Pulmonary artery endothelial cell (primary cell): ENCODE data around the gene CTNNA1. TPM values are rescaled to one million over a fixed set of nuclear protein-coding genes. Genes with fewer than 3 reads are reported as not detected.
"Not testable (repeated sequence)": the region's sequence is repeated elsewhere in the genome, so short reads cannot be mapped to it uniquely, and the experiment has no call there.

ENCODE experiments used
- DNase-seq: peaks from one replicate; pipeline ENCODE4 v3.0.0-alpha.2; 2011; ENCODE audit warnings: low read depth, low spot score
- total RNA-seq: library from RNA; depleted of rRNA; stranded (reverse); fragments of >200 nt; gene quantifications from 2 replicates; pipeline ENCODE4 v1.2.3, GENCODE V29; 2014

CTNNA1 gene
- total RNA-seq, 1 donor from 2014 or later = 572 TPM

DNA sequence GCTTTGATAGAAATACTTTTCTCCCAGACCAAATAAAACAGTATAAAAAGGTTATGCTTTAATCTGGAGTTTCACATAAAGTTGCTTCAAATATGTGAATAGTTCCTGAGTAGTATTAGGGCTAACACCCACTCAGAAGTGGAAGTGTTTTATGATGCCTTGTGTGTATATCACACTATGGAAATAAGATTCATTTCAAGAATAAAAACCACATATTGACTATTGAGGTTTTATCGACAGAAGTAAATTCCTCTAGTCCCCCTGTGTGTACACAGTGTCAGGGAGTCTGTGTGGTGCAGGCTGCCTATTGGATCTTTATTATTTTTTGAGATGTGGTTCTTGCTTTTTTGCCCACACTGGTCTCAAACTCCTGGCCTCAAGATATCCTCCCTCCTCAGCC lies 142.7 kb downstream of the CTNNA1 start:
- no peak for DNase-seq

DNA sequence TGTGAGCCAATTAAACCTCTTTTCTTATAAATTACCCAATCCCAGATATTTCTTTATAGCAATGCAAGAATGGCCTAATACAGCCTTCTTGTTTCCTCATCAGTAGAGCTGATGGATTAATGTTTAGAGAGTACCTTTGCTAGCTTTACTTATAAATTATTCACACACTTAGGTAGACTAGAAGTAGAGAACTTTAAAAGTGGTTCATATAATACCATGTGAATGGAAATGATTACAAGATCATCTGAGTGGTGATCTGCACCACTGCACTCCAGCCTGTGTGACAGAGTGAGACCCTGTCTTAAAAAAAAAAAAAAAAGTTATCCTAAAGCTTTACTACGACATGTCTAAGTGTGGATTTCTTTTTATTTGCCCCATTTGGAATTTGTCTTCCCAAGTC lies 145.1 kb downstream of the CTNNA1 start:
- DNase-seq = no peak

DNA sequence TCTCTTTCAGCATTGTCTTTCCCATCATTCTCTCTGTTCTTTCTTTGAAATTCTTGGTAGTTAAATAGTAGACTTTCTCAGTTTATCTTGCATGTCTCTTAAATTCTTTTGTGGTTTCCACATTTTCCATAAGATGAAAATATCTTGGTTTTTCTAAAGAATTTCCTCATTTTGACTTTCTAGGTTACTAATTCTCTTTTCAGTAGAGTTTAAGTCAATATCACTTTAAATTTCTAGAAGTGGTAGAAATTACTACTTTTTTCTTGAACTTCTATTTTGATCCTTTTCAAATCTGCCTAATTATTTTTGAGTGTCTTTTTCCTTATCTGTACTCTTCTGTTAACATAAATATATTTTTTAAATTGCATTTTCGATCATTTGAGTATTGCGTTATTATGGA lies 145.5 kb downstream of the CTNNA1 start:
- no peak for DNase-seq

DNA sequence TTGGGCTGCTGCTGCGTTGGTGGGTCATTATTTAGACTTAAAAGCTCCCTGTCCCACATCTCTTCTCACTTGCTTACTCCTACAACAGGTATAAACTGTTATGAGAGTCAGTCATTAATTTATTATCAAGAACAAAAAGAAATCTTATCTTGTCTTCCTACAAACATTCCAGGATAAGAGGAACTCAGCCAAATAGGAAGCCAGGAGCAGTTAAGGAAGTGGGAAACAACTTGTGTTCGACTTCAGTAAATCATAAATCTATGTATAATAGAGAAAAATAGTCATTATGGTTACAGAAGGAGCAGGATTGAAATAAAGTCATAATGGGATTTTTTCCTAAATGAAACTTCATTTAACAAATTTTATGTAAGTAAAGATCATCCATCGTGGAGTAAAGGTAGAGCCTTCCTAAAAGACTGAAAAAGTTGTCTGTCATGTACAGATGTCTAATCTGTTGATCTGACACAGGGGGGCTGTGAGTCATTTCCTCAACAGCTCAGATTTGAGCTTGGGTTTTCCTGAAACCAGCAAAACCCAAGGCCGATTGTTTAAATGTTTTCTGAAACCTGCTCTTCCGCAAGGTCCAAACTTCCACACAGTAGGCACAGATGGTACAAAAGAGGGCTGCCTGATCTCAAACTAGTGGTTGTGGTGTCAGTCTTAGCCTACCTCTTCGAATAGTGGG lies 147.2 kb downstream of the CTNNA1 start:
- DNase-seq = peak; percentile 49

DNA sequence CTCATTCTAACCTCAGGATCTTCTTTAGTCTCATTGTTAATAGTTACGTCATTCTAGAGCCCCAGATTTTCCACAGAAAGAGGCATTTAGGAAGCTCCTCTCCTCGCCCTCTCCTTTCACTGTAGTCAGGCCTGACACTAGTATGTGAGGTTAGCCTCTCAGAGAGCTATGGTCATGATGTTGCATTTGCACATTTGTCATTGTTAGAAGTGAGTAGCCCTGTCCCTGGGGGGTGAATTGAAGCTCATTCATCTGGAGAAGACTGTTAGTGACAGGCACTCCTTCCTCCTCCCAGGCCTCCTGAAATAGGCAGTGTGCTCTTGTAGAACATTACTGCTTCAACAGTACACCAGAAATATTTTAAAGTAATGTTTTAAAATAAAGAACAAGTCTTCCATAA lies 148.5 kb downstream of the CTNNA1 start:
- no peak for DNase-seq

DNA sequence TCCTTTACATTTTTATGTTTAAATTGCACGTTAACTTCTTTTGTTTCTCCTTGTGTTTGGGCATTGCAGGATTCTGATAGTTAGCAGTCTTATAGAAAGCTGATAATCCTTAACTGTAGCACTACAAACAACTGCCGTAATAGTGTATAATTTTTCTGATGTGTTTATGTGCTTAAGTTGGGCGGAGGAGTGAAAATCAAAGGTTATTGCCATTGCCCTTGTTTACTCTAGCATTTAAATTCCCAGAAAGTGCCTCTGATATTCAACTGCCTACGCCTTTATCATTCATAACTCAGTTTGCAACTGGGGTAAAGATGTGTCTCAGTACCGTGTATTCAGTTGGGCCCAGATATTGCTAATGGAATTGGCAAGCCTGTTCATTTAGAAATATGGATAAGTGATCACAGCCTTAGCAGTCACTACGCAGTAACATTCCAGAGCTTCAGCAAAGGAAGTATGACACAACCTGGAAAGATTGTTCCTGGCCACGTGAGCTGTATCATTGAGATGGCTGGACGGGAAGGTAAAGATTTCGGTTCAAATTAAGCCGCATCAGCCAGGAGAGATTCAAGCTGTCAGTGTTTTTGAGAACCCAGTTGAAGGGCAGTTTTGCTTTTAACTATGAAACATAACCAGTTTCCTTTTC lies 150.0 kb downstream of the CTNNA1 start:
- DNase-seq = peak; percentile 66

DNA sequence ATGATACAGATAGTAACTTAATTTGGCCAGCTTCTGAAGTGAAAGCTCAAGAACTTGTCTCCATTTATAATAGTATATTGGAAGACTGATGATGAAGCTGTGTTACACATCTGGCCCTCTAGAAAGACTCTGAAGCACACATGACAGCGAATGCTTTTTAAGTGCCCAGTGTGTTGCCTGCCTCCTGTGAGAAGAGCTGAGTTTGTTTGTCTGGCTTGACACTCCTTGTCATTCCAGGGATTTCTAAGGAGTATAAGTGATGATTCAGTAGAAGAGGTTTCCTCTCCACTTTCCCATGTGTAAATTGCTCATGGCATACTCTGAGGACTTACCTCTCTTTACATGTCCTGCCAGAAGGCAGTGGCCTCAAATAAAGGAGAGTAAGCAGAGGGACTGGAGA lies 152.3 kb downstream of the CTNNA1 start:
- DNase-seq = no peak

DNA sequence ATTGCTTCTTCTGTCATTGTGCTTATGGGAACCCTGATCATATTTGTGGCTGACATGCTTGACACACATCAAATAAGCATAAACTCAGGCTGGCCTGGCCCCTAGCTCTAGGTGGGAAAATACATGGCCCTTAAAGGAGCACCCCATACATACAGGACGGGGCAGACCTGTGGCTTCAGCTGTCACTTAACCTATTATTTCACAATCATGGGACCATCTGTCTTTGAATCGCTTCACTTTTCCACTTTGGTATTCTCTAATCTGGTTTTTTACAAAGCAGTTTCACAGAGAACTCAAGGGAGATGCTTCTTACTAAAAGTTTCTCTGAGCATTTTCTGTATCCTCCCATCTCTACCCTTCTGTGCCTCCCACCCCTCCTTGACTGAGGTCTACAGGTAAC lies 156.5 kb downstream of the CTNNA1 start:
- no peak for DNase-seq

DNA sequence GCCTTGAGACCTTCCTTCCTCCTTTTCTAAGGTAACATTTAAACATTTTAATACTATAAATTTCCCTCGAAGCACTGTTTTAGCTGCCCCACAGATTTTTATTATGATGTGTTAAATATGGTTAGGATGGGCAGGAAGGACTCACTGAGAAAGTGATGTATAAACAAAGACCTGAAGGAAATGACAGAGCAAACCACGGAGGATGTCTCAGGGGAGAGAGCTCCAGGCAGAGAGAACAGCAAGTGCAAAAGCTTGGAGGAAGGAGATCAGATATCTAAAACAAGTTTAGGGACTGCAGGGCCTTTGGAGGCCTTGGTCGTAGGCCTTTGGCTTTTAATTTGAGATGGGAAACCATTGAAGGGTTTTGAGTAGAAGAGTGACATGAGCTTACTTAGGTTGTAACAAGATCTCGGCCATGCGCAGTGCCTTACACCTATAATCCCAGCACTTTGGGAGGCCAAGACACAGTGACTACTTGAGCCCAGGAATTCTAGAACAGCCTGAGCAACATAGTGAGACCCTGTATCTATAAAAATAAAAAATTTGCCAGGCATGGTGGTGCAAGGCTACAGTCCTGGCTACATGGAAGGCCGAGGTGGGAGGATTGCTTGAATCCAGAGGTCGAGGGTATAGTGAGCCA lies 157.4 kb downstream of the CTNNA1 start:
- DNase-seq = no peak

DNA sequence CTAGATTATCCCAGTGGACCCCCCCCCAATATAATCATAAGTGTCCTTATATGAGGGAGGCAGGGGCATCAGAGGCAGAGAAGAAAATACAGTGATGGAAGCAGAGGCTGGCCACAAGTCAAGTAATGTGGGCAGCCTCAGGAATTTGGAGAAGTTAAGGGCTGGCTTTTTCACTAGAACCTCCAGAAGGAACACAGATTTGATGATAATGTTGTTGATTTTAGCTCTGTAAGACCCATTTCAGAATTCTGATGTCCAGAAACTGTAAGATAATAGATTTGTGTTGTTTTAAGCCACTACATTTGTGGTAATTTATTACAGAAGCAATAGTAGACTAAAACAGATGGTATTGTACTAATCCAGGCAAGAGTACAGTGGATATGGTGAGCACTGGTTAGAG lies 158.2 kb downstream of the CTNNA1 start:
- DNase-seq = no peak

DNA sequence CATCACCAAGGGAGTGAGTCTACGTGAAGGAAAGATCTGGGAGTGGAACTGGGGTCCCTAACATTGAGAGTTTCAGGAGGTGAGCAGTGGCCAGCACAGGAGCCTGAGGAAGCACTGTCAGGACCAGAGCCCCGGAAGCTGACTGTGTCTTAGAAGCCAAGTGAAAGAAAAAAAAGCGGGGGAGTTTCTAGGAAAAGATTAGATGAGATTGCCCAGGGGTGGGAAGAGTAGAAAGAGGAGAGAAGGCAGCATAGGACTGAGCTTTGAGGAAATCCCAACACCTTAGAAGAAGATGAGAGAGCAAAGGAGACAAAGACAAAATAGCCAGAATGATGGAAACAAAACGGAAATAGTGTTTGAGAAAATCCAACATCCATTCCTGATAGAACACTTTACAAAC lies 158.9 kb downstream of the CTNNA1 start:
- DNase-seq = no peak

DNA sequence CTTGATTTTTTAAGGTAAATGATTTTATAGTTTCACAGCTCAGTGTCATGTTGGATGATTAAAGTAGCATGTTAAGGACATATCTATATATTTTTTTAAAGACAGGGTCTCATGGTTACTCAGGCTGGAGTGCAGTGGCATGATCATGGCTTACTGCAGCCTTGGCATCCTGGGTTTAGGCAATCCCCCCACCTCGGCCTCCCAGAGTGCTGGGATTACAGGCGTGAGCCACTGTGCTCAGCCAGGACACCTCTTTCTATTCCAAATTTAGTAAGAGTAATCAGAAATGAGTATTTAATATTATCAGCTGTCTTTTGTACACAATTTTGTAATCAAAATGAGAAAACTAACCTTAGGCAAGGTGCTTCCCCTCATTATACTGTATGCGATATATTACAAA lies 160.5 kb downstream of the CTNNA1 start:
- no peak for DNase-seq

DNA sequence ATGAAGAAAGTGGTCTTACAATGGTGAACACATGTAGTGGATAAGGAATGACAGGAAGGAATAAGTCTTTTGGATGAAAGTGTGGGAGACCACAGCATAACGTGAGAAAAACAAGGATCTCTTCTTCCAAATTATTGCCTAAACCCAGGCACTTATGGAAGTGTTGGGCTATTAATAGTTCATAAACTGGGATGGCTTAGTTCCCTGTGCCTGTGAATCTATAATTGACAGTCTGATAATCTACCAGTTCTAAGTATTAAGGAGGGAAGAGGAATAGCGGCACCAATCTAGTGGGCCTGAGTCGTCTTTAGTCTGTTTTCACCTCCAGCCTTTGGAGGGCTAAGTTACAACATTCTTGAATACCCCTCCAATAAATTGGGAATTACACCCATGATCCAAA lies 161.1 kb downstream of the CTNNA1 start:
- DNase-seq = no peak

DNA sequence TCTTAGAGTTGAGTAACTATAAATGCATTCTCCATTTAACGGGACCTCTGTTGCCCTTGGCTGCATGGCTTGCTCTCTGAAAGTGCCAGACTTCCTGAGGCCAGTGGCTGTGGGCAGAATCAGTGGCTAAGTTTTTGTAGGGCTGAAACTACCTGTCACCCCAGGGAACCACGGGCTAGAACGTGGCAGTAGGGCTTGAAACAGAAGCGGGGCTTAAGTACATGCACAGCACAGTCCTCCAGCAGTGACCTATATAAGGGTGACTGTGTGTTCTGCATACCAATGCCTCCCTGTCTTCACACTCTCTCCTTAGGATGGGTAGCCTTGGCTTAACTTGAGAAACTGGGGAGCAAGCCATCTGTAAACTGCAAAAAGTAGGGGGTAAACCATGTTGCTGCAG lies 165.5 kb downstream of the CTNNA1 start:
- DNase-seq = no peak

DNA sequence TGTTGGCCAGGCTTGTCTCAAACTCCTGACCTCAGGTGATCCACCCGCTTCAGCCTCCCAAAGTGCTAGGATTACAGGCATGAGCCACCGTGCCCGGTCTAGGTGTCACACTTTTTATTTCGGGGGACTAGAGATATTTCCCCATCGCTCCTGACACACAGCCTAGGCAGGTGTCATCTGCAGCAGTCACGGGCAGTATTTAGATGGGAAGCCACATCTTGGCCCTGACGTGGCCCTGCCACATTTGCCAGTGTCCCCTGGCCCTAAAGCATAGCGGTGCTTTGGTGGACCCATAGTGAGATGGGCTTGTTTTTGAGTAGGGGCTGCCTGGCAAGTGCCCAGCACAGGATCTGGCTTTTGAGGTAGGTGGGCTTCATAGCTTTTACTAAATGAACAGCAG lies 167.0 kb downstream of the CTNNA1 start:
- no peak for DNase-seq

DNA sequence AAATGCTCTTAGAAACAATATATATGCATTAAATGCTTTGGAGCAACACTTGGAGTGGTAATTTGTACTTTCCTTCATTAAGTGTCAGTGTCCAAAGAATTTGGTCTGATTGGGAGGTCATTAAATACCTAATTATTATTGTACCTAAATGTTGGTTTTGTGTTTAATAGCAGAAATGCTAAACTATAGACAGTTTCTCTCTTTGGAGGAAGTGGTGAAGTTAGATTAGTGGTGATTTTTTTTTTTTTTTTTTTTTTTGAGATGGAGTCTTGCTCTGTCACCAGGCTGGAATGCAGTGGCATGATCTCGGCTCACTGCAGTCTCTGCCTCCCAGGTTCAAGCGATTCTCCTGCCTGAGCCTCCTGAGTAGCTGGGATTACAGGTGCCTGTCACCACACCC lies 168.1 kb downstream of the CTNNA1 start:
- not testable (repeated sequence) for DNase-seq

DNA sequence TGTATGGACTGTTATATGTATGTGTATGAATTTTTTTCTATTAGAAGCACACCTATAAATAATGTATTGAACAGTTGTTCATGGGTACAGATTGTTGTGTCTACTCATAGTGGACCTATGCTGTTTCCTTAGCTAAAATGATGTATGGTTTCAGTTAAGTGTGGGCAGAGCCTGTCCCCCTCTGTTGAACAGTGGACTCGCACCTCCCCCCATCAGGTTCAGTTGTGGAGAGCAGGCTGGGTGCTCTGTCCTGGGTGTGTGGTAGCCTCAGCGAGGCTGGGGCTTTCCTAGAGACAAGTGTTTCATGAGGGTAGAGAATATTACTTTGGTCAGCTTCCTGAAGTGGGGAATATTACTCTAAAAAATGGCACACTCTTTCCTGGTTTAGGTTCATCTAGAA lies 169.3 kb downstream of the CTNNA1 start:
- no peak for DNase-seq

DNA sequence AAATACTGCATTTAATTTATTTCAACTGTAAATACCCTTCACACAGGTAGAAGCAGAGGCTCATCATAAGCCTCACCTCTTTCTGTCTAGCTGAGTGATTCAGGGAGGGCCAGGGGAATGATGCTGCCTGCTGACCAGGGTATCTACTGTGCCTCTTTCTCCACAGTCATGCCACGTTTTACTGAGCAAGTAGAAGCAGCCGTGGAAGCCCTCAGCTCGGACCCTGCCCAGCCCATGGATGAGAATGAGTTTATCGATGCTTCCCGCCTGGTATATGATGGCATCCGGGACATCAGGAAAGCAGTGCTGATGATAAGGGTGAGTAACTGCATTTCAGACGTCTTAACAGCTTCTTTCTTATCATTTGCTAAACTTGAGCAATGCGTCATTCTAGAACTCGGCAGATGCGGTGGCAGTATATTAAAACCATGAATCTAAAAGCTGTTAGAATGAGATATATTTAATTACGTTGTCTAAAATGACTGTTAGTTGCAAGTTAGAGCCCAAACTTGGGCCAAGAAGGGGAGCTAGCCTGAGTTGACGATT lies 171.9 kb downstream of the CTNNA1 start:
- no peak for DNase-seq

DNA sequence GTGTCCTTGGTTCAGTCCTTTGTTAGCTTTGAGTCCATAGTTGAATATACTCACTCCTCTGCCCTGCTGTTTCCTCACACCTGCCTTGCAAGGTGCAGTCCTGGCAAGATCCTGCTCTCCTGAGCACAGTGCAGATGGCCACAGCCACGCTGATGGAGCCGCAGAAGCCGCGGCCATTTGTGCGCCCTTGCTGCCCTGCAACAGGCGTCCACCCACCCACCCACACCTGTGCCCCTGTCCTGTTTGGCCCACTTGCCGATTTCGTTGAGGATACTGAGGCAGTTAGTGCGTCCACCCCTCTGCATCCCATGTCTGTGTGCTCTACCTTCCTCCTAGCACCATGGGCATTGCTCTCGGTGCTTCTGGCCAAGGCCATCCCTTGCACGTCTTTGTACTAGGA lies 173.0 kb downstream of the CTNNA1 start:
- no peak for DNase-seq

DNA sequence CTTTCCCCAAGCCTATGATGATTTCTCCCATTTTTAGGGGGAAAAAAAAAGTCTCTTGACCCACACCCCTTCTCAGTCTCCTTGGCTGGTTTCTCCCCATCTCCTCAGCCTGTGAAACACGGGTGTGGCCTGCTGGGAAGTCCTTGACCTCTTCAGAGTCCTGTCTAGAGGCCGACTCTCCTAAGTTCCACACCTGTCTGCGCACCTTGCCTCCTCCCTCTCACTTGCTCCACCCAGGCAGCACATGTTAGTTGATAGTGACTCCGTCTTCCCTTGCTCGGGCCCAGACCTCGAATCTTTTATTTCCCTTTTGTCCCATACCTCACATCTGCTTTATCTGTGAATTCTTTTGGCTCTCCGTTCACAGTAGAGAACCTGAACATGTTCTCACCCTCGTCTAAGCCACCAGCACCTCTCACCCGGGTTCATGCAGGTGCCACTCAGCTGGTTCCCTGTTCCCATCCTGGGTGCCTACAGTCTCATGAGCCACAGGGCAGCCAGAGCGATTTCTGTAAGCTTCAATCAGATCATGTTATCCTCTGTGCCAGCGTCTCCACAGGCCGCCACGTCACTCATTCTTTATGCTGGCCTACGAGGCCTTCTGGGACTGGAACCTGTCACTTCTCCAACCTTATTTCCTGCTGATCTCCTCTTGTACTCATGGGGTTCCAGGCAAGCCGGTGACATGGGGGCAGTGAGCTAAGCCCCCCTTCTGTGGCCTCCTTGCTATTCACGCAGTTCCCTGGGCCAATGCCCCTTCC lies 173.6 kb downstream of the CTNNA1 start:
- DNase-seq = no peak

DNA sequence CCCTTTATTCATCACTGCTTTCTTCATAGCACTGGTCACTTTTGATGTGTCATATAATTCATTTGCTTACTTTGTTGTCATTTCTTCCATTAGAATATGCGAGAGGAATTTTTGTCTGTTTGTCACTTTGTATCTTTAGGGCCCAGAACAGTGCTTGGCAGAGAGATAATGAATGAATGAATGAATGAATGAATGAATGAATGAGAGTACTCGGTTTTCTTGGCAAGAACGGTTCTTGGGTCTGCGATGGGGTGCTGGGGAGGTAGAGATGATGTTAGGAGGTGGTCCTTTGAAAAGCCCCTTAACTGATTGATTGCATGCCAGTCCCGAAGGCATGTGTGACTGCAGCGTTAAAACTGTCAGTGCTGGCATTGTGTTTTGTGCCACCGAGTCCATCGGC lies 174.3 kb downstream of the CTNNA1 start:
- DNase-seq = no peak

DNA sequence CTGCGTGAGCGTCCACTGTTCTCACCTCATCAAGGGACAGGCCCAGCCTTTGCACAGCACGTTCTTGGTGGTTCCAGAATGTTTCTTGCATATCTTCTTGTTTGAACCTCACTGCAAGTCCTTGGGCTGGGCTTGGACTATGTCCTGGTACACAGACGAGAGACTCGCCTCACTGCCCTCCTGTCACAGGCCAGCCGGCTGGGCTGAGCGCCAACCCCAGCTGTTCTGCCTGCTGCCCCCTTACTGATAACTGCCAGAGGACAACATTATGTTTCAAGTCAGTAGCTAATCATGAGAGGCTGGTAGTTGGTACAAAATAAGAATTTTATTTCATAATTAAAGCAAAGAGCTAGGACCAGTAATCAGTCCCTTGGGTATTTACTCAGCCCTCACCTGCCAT lies 174.8 kb downstream of the CTNNA1 start:
- DNase-seq = peak; percentile 24
